Endothelial cell of hepatic sinusoid (primary cell): ENCODE data around the gene GNL2.

Experiments
- in situ Hi-C: cut with HindIII; loops from 2 replicates; pipeline ENCODE4 v1.10.0; 2017; ENCODE audit warnings: low sequenced_read_pairs

The GNL2 gene

GRCh38 chr1:37595440-37596181, at the start of gene GNL2:
Gene GNL2 (minus strand): TSS chr1:37595937. CDS start chr1:37595822, 115 bp downstream.
- in situ Hi-C loops = loop anchor here (5.0 kb wide), 3 partner anchors 87 to 138 kb away; no protein-coding TSS in a partner anchor

- in situ Hi-C loops = no loop called here
These were observed 45.3 kb upstream of the GNL2 start for GRCh38 chr1:37641059-37641458.

- in situ Hi-C loops = no loop called here
These were observed 40.7 kb upstream of the GNL2 start for GRCh38 chr1:37636435-37636834.

DNA sequence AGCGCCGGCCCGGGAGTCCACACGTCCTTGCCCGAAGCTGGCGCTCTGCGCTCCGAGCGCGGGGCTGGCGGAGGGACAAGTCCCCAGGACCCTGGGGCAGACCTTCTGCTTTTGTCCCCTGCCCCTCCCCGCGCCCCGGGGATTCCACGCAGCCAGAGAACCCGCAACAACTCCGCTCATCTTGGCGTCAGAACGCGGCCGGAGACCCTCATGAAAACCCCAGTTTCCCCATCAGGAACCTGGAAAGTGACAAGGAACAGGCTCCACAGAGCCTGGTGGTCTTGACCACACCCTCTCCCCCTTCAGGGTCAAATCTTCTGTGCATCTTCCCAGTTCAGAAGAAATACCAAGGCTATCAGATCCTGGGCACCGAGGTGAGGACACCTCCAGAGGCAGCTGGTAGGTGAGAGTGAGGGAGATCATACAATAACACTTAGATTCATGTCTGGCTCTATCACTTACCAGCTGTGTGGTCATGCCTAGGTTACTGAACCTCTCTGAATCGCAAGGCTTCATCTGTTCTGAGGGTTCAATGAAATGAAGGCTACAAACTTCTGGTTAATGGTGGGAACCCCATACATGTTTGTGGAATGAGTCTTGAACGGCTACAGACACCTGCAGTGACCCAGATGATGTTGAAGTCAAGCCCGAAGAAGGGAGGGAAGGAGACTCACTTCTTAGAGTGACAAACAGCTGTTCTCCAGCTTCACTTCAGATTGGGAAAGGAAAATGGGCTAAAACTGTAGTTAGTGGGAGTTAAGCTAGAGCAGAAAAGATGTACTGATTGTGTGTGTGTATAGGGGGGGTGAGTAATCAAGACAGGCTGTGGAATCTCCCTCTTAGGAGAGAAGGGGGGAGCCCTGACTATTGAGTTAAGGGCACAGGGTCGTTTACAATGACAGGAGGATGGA, 39.5 kb upstream of the GNL2 start:
- in situ Hi-C loops = no loop called here

GRCh38 chr1:37634244-37634991, 38.7 kb upstream of the GNL2 start, which contains the start of gene RSPO1:
Gene RSPO1 (minus strand): TSS chr1:37634892. CDS start chr1:37629661, 5,231 bp downstream.
- in situ Hi-C loops = no loop called here

DNA sequence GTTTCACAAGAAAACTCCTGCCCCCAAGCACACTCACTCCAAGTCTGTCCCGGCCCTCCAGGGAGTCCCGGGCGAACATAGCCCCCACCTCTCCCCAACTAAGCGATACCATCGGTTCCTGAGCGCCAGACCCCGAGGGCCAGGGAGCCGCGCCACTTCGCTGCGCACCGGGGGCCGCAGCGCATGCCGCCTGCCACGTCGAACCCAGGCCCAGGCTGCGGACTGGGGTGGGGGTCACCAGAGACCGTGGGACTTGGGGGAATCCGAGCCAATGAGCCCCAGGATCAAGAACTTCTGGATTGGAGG, 38.2 kb upstream of the GNL2 start:
- in situ Hi-C loops = no loop called here

GRCh38 chr1:37633040-37633937, 37.6 kb upstream of the GNL2 start:
- in situ Hi-C loops = no loop called here

GRCh38 chr1:37631036-37631435, 35.3 kb upstream of the GNL2 start:
- in situ Hi-C loops = no loop called here

DNA sequence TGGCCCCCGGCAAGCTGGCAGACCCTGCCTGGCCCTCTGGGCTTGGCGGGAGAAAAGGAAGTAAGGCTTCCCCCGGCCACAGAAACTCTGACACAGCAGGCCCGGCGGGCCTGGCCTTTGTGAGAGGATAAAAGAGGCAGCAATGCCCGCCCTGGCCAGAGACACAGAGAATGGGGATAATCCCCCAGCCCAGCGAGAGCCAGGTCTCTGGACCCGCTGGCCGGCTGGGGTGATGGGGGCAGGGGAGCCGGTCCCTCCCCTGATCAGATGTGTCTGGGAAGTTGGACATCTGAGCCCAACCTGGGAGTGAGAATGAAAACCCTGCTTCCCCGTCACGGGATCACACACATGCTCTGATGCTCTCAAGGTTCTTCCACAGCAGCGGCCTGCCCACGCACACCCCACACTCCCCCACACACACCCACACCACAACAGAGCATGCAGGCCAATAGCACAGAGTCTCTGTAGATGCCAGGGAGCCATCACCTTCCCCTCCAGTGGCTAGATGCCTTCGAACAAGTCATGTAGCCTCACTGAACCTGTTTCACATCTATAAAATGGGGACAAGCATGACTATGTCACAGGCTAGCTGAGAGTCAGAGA, 34.8 kb upstream of the GNL2 start:
- in situ Hi-C loops = no loop called here

- in situ Hi-C loops = no loop called here
These were observed 34.1 kb upstream of the GNL2 start for GRCh38 chr1:37629726-37630425.

- in situ Hi-C loops = no loop called here
These were observed 33.3 kb upstream of the GNL2 start for GRCh38 chr1:37629008-37629407.

DNA sequence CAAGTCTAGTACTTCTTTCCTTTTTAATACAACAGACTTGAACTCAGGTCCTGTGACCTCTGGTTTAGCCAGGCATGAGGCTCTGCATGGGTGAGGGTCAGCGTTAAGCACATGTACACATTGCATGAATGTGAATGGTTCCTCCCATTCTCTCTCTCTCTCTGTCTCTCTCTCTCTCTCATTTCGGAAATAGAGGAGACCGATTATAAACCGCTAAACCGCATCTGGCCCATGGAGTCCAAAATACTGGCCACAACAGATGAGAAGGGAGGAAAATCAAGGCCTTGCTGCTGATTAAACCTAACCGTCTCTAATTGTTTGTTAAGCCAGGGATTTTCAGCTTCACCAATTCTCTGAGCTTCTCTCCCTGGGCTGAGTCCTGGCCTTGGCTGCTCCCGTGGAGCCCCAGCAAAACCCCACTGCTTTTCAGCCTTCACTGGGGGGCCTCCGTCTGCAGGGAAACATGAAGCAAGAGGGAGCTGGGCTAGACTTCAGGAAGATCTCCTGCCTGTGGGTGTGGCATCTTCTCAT, 32.4 kb upstream of the GNL2 start:
- in situ Hi-C loops = no loop called here

DNA sequence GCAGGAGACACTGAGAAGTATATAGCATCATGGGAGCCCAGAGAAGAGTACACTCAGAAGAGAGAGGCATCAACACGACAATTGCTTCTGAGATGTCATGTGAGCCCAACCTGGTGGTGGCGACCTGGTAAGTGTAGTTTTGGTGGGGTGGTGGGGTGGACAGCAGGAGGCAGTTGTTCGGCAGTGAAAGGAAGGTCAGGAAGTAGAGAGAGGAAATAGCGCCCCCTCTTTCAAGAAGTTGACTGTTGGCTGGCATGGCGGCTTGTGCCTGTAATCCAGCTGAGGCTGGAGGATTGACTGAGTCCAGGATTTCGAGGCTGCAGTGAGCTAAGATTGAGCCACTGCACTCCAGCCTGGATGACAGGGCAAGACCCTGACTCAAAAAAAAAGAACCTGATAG, 26.4 kb upstream of the GNL2 start:
- in situ Hi-C loops = no loop called here

GRCh38 chr1:37621326-37621870, 25.7 kb upstream of the GNL2 start:
- in situ Hi-C loops = no loop called here

DNA sequence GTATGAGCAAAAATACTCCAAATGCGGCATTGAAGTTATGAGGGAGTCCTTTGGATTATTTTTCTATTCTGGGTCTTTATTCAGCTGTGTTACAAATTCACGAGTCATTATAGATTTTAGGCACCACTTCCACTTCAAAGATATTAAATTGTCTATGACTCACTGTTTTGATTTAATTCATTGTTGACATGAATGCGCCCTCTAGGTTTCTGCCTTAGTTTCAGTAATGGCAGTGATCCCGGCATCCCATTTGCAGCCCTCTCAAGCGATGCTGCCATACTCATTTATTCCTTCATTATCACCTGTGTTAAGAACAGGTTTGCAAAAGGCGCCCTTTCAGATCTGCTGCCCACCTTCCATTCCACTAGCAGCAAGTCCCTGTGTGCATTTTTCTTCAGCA, 25.0 kb upstream of the GNL2 start:
- in situ Hi-C loops = no loop called here

- in situ Hi-C loops = no loop called here
These were observed 20.6 kb upstream of the GNL2 start for GRCh38 chr1:37616330-37616729.

- in situ Hi-C loops = no loop called here
These were observed 18.4 kb upstream of the GNL2 start for GRCh38 chr1:37614105-37614504.

- in situ Hi-C loops = no loop called here
These were observed 16.4 kb upstream of the GNL2 start for GRCh38 chr1:37612186-37612585.

DNA sequence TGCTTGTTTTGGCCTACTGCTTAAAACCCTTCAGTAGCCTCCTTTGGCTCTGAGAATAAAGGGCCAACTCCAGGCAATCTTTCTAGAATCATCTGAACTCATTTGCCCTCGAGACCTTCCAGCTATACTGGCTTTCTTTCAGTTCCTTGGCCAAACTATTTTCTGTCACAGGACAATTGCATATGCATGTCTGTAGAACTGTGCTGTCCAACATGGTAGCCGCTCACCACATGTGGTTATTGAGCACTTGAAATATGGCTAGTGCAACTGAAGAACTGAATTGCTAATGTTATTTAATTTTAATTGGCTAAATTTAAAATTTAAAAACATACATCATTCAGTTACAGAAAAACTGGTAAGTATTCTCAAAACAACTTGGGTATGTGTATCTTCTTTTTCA, 14.3 kb upstream of the GNL2 start:
- in situ Hi-C loops = no loop called here
